ENCODE measurements around the gene ZHX3. TPM values are rescaled to one million over a fixed set of nuclear protein-coding genes. Genes with fewer than 3 reads are reported as not detected.

The ZHX3 gene
- total and polyA plus RNA-seq, 2 of the 13 experiments (the other 11 are each of a cell fraction or from before 2014, with no cell fraction given): 8.4 to 11.7 TPM

DNA sequence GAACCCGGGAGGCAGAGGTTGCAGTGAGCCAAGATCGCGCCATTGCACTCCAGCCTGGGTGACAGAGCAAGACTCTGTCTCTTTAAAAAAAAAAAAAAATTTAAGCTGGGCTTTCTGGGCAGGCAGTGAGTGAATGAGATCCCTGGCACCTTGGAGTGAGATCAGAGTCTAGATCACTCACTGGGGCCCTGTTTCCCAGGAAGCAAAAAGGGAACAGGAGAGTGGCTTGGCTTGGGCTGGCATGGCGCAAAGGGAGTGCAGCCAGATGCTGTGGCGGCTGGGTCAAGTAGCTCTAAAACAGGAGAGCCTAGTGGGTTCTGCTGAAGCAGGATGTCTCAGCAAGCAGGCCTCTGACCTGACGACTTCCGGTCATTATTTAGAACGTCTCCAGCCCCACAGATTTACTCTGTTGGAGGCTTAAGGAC is 169.8 kb downstream of the ZHX3 start:
- no TSS peak for BruUV-seq (replicated peaks)
- in situ Hi-C loops (cut with HindIII; ENCODE audit: extremely low pct_ligation_motif_present, low pct_unique_long_range_greater_than_20kb) (no loop called here), intact Hi-C loops (cut with micrococcal nuclease; ENCODE audit: unreplicated experiment) (no loop called here)
- Histone ChIP-seq H3K4me2 (ENCODE audit: low read depth, low read length) (no peak overlapping the region), H4K20me1 (ENCODE audit: insufficient read depth, low read length) (peaks cover 68% of the 10 kb centered on the region), H3K79me2 (ENCODE audit: insufficient read depth, low read length) (peaks cover 98% of the 10 kb centered on the region), H3K27me3 (ENCODE audit: control insufficient read depth in 1 of 2, insufficient read depth in 2 of 2, low read length in 2 of 2) (no peaks in the 10 kb centered on the region), H3K4me1 (ENCODE audit: insufficient read depth, low read length) (peaks cover 75% of the 10 kb centered on the region), H2AFZ (ENCODE audit: low read length) (no peak overlapping the region), H3K4me3 (replicated peaks in 1 of 3; ENCODE audit: insufficient read depth in 1 of 3, low read depth in 2 of 3, low read length in 3 of 3) (no peak overlapping the region), H3K27ac (ENCODE audit: extremely low read length, insufficient read depth, low read length) (peak overlapping the region; percentile 9), H3K9me3 (ENCODE audit: low read length) (no peaks in the 10 kb centered on the region), H3K9ac (ENCODE audit: insufficient read depth, low read depth, low read length) (no peak overlapping the region), H3K36me3 (replicated peaks in 1 of 2; ENCODE audit: control insufficient read depth in 1 of 2, insufficient read depth in 2 of 2, low read length in 2 of 2) (peaks cover 6 to 28% of the 10 kb centered on the region in 2 experiments)
- 83% methylated on average over 8 of the region's 8 CpGs for WGBS (ENCODE audit: low lambda C conversion rate)
- peak; percentile 6; the same call in 1 of the 3 replicates for ATAC-seq
- FAIRE-seq: no peak
- DNase-seq (ENCODE audit: low spot score): no peak
- CTCF ChIA-PET (ENCODE audit: low intra/inter-chr PET ratio, low total read pairs): no interaction called here
- POLR2A ChIA-PET: interaction anchor here (1.4 to 3.9 kb wide), 2 partner anchors 9 to 12 kb away, joined by 3 to 13 read pairs; no protein-coding TSS in a partner anchor
- TF ChIP-seq NFKB2 (CRISPR knock-in tag; IDR thresholded peaks at IDR 0.05; ENCODE audit: borderline replicate concordance) (no peak), ZNF225 (CRISPR knock-in tag; IDR thresholded peaks at IDR 0.05) (no peak), ZNF687 (CRISPR knock-in tag; IDR thresholded peaks at IDR 0.05) (peak; percentile 35; the same call in 1 of the 2 replicates), GFI1 (CRISPR knock-in tag; IDR thresholded peaks at IDR 0.05; ENCODE audit: borderline replicate concordance) (no peak), ZFP91 (CRISPR knock-in tag; IDR thresholded peaks at IDR 0.05; ENCODE audit: borderline replicate concordance) (peak; percentile 97), FOXP1 (IDR thresholded peaks at IDR 0.05) (no peak), FOXP1 (CRISPR knock-in tag; IDR thresholded peaks at IDR 0.05) (no peak), GPN1 (CRISPR knock-in tag; IDR thresholded peaks at IDR 0.05; ENCODE audit: borderline replicate concordance) (no peak), MZF1 (CRISPR knock-in tag; IDR thresholded peaks at IDR 0.05; ENCODE audit: borderline replicate concordance) (no peak), RARA (CRISPR knock-in tag; IDR thresholded peaks at IDR 0.05) (no peak)
- TF ChIP-seq, protein P1, sequence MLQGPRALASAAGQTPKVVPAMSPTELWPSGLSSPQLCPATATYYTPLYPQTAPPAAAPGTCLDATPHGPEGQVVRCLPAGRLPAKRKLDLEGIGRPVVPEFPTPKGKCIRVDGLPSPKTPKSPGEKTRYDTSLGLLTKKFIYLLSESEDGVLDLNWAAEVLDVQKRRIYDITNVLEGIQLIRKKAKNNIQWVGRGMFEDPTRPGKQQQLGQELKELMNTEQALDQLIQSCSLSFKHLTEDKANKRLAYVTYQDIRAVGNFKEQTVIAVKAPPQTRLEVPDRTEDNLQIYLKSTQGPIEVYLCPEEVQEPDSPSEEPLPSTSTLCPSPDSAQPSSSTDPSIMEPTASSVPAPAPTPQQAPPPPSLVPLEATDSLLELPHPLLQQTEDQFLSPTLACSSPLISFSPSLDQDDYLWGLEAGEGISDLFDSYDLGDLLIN (CRISPR knock-in tag; IDR thresholded peaks at IDR 0.05; ENCODE audit: borderline replicate concordance): no peak
- TF ChIP-seq, protein P2, sequence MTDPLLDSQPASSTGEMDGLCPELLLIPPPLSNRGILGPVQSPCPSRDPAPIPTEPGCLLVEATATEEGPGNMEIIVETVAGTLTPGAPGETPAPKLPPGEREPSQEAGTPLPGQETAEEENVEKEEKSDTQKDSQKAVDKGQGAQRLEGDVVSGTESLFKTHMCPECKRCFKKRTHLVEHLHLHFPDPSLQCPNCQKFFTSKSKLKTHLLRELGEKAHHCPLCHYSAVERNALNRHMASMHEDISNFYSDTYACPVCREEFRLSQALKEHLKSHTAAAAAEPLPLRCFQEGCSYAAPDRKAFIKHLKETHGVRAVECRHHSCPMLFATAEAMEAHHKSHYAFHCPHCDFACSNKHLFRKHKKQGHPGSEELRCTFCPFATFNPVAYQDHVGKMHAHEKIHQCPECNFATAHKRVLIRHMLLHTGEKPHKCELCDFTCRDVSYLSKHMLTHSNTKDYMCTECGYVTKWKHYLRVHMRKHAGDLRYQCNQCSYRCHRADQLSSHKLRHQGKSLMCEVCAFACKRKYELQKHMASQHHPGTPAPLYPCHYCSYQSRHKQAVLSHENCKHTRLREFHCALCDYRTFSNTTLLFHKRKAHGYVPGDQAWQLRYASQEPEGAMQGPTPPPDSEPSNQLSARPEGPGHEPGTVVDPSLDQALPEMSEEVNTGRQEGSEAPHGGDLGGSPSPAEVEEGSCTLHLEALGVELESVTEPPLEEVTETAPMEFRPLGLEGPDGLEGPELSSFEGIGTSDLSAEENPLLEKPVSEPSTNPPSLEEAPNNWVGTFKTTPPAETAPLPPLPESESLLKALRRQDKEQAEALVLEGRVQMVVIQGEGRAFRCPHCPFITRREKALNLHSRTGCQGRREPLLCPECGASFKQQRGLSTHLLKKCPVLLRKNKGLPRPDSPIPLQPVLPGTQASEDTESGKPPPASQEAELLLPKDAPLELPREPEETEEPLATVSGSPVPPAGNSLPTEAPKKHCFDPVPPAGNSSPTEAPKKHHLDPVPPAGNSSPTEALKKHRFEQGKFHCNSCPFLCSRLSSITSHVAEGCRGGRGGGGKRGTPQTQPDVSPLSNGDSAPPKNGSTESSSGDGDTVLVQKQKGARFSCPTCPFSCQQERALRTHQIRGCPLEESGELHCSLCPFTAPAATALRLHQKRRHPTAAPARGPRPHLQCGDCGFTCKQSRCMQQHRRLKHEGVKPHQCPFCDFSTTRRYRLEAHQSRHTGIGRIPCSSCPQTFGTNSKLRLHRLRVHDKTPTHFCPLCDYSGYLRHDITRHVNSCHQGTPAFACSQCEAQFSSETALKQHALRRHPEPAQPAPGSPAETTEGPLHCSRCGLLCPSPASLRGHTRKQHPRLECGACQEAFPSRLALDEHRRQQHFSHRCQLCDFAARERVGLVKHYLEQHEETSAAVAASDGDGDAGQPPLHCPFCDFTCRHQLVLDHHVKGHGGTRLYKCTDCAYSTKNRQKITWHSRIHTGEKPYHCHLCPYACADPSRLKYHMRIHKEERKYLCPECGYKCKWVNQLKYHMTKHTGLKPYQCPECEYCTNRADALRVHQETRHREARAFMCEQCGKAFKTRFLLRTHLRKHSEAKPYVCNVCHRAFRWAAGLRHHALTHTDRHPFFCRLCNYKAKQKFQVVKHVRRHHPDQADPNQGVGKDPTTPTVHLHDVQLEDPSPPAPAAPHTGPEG (CRISPR knock-in tag; IDR thresholded peaks at IDR 0.05): 0 out of 2 replicates have a peak, but pooled peaks have one; percentile 57
